NCI-H2196 treated with DMSO at 0.1 percent for 48 hours (cell line): Measurements from ENCODE around the gene ZNF385B.

ENCODE experiments used
- DNase-seq: peaks from one replicate; lab custom pipeline; 2025; ENCODE audit not compliant: unreplicated experiment; lab: John Stamatoyannopoulos, UW

ZNF385B gene

GRCh38 chr2:179857236-179857635 is 4.2 kb downstream of the ZNF385B start:
- no peak for DNase-seq

DNA sequence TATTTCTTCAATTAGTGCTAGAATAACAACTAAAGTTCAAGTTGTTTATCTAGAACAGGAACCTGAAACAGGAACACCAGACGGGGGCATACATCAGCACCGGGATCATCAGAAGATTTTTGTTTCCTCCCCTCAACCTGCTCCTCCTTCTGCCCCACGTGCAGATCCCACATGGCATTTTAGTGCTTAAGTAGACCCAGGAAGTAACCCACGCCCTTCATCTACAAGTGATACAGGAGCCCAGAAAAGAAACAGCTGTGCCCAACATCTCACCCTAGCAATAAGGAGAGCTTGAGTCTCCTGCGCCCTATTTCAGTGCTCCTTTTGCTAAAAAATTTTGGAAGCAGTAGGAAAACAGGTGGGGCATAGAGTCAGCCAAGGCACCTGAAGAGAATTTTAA is 5.2 kb downstream of the ZNF385B start:
- no peak for DNase-seq

DNA sequence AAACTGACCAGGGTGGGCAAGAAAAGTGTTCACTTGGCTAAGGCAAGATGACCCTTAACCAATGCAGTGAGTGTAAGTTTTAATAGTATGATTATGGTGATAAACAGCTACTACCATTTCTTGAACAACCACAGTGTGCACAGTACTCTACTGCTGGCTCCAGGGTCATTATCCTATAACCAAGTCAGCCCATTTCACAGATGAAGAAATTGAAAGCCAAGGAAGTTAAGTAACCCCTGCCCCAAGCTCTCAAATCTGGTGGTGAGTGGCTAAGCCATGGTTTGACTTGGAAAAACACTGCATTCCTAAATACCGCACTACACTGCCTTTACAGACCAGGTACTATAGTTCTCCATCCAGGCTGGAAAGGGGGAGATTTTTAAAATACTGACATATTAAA is 5.7 kb downstream of the ZNF385B start:
- DNase-seq = no peak

DNA sequence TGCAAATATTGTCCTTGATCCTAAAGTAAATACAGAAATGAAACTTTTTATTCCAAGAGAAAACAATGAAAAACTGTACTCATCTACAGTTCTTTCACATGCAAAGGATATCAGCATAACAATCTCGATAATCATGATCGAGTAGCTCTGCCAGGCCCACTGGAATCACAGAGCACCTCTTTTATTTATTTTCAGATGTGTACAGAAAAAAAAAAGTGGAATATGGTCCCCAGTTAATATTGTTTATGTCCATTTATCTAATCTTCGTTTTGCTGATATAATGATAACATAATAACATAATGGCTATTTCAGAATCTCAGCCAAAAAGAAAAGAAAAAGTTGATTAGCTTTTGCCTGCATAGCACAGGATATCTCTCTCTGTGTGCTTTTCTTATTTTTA is 6.5 kb downstream of the ZNF385B start:
- DNase-seq = no peak

GRCh38 chr2:179853108-179853507 is 8.3 kb downstream of the ZNF385B start:
- DNase-seq = no peak

DNA sequence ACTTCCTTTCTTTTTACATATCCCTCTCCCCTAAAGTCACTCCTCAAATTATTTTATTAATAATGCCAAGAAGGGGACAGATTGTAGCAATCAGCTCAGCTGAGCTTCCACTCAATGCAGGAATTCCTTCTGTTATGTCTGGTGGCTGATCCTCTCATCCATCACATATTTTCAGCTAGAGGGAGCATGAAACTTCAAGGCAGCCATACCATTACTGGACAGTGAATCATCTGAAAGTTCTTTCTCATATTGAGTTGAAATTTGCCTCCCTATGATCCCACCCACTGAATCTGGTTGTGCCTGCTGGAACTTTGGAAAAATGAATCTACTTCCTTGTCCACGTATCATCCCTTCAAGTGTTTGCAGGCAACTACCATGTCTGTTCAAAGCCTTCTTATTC is 11.2 kb downstream of the ZNF385B start:
- no peak for DNase-seq

DNA sequence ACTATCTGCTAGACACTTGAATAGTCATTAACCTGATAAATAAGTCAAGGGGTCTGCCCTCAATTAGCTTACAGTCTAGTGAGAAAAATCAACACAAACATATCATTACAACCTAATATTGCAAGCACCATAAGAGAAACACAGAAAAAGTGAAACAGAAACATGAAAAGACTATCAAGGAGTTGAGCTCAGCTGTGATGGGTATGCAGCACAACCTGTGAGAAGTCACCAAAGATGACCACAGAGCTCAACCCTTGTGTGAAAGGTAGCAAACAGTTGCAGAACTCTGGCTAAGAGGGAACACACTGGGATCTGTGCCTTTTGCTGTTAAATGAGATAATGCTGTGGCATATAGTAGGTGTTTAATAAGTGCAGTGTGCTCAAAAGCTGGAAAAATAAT is 11.7 kb downstream of the ZNF385B start:
- DNase-seq = no peak

GRCh38 chr2:179843541-179843940 is 17.9 kb downstream of the ZNF385B start:
- no peak for DNase-seq

DNA sequence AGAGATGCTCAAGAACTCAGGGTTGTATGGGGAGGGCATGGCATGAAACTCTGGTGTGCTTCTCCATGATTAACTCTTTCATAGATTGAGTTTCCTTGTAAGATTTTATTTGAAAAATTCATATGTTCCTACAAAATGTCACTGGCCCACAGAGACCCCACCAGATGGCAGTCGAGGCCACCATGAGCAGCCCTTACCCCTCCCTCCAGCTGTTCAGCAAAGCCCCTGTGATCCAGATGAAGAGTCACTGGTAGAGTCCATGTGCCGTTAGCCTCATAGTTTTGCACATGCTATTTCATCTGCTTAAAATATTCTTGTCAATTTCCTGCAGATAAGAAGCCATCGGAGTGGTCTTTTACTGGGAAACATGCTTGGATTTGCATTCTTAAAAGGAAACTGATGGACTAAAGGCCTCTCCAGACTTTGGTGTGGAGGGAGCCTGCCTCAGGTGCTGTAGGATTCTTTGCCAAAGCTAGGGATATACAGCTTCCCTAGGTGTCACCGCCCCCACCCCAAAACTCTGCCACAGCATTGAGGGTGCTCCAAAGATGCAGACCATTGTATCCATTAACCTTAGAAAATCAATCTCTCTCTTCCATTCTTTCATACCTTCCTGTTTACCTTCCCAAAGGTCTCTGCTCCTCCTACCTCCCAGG is 18.8 kb downstream of the ZNF385B start:
- DNase-seq = no peak

GRCh38 chr2:179840840-179841239 is 20.6 kb downstream of the ZNF385B start:
- DNase-seq = no peak

- no peak for DNase-seq
These were observed 24.0 kb downstream of the ZNF385B start for GRCh38 chr2:179837408-179837807.

- DNase-seq = no peak
These were observed 31.2 kb downstream of the ZNF385B start for GRCh38 chr2:179830043-179830787.

GRCh38 chr2:179826297-179826696 is 35.1 kb downstream of the ZNF385B start:
- no peak for DNase-seq

GRCh38 chr2:179825494-179825893 is 35.9 kb downstream of the ZNF385B start:
- no peak for DNase-seq

DNA sequence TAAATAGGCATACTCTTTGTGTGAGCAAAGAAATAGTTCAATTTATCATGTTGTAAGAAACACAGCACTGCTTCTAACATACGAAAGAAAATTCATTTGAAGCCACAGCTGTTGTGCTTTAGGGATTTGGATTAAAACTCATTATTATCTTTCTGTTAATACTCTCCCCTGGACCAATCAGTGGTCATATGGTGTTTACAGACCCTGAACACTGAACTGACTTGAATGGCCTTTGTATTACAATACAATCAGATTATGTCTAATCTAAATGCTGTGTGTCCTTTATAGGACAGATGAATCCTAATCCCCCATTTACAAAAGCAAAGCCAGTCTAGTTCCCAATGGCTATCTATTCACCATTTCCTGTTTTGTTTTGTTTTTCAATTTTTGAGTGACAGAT is 36.5 kb downstream of the ZNF385B start:
- no peak for DNase-seq

DNA sequence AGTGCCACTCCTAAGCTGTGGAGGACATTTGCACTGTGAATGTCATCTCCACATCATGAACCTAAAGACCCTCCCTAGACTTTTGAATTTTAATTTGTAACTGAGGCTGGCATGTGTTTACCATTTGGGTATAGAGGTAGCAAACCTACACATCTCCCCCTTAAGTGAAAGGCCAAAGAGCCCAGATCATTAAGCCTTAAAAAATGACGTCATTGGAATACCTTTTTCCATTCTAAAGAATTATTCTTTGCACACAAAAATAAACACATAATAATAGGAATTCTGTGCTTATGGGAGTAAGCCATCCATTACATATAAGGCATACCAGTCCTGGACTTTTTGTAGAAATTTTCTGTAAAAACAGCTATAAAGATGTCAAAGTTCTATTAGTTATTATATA is 38.9 kb downstream of the ZNF385B start:
- no peak for DNase-seq

- DNase-seq = no peak
These were observed 42.9 kb downstream of the ZNF385B start for GRCh38 chr2:179818546-179818945.

DNA sequence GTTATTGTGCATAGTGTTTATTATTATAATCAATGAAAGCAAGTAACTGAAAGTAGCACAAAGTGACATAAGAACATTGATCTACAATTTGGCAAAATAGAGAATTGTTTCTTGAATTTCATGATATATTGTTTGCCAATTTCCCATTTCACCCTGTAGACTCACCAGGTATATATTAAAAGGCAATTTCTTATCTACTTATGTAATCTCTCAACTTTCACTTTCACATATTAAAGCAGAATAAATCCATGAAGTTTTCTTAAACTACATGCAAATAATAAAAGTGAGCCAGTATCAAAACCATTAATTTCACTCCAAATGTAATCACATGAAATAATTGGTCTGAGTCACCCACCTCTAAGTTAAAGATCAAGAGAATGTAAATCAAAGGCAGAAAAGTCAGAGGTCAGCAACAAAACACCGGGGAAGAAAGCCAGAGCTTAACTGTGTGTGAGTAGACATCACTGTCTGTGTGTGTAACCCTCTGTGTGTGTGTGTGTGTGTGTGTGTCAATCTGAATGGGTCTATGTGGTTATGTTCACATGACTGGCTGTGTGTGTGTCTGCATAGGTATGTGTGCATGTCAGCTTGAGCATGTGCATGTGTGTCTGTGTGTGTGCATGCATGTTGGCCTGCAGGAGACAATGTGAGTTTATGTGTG is 44.1 kb downstream of the ZNF385B start:
- DNase-seq = no peak

DNA sequence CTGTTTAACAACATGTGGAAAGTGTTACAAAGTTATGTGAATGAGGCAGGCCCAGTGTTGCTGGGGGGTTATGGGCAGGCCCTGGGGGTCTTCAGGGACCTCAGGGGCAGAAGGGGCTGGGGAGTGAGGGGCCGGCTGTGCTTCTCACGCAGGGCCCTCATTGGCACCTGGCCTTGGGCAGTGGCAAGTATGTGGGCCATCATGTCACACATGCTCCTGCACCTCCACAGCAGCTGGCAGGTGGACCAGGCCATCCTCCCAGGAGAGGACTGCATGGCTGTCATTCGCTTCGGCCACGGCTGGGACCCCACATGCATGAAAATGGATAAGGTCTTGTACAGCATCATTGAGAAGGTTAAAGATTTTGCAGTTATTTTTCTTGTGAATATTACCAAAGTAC is 47.4 kb downstream of the ZNF385B start:
- no peak for DNase-seq

DNA sequence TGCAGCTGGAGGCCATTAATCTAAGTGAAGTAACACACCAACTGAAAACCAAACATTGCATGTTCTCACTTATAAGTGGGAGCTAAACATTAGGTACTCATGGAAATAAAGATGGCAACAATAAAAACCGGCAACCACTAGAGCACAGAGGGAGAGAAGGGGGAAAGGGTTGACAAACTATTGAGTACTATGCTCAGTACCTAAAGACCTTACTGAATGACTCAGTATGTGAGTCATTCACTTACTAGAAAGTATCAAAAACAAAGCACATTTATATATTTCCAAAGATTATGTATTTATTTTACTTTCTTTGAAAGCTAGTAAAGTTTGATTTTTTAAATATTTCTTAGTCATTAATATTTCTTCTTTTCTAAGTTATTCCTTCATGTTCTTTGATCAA is 48.9 kb downstream of the ZNF385B start:
- DNase-seq = no peak

- no peak for DNase-seq
These were observed 50.4 kb downstream of the ZNF385B start for GRCh38 chr2:179811042-179811441.

DNA sequence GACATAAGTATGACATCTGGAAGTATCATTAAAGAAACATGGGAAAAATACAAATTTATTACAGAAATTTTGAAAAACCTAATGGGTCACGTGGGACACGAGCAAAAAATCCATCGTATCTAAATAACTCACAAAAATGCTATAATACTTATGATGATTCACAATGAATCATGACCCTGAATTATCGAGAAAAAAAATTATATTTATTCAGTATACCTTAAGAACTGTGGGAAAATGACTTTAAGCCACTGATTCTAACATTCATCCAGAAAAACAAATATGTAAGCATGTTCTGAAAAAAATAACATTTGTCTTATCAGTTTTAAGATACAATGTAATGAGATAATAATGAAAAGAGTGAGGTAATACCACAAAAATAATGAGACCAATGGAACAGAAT is 51.8 kb downstream of the ZNF385B start:
- DNase-seq = no peak
